ENCODE measurements around the gene FBXW7.
A peak's percentile ranks its signal among the peaks of the same experiment; 100 is the strongest.

The FBXW7 gene

GRCh38 chr4:152356428-152357034, 179.4 kb downstream of the FBXW7 start:
- no peak overlapping the region for H3K4me3 ChIP-seq (ENCODE audit: low read length)
- peak; percentile 35 for DNase-seq (ENCODE audit: low read depth)
- TF ChIP-seq CTCF (IDR thresholded peaks at IDR 0.05; ENCODE audit: insufficient read depth, low read depth, low read length, missing control alignments) = no peak

DNA sequence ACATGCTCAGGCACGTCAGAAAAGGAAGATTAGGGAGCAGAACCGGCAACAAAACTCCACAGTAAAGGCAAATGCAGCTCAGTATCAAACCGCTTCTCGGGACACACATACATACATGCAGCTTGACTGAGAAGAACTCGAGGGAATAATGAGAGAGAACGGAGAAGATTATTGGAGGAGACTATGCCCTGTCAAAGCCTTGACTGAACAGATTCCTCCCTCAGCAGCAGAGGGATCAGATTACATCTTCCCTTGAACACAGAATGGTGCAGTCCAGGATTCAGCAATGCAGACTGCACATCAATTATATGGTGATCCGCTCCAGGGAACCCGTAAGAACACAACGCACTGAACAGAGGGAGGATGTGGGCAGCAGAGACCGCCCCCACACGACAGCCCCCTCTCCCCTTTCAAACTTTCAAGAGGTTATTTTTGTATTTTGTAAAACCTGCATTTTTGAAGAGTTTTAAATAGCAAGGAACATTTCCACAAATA, 183.2 kb downstream of the FBXW7 start:
- TF ChIP-seq CTCF (IDR thresholded peaks at IDR 0.05; ENCODE audit: insufficient read depth, low read depth, low read length, missing control alignments) = no peak
- peak; percentile 96 for DNase-seq (ENCODE audit: low read depth)
- peak overlapping the region; percentile 86 for H3K4me3 ChIP-seq (ENCODE audit: low read length)

- no peak for TF ChIP-seq CTCF (IDR thresholded peaks at IDR 0.05; ENCODE audit: insufficient read depth, low read depth, low read length, missing control alignments)
- H3K4me3 ChIP-seq (ENCODE audit: low read length) = peak overlapping the region; percentile 86
- no peak for DNase-seq (ENCODE audit: low read depth)
Measured at GRCh38 chr4:152352215-152352614, 183.7 kb downstream of the FBXW7 start.

GRCh38 chr4:152351080-152351479, 184.8 kb downstream of the FBXW7 start:
- H3K4me3 ChIP-seq (ENCODE audit: low read length) = peak overlapping the region; percentile 86
- TF ChIP-seq CTCF (IDR thresholded peaks at IDR 0.05; ENCODE audit: insufficient read depth, low read depth, low read length, missing control alignments) = peak; percentile 16
- DNase-seq (ENCODE audit: low read depth) = peak; percentile 16

- H3K4me3 ChIP-seq (ENCODE audit: low read length) = peak overlapping the region; percentile 86
- DNase-seq (ENCODE audit: low read depth) = peak; percentile 24
- peak; percentile 66 for TF ChIP-seq CTCF (IDR thresholded peaks at IDR 0.05; ENCODE audit: insufficient read depth, low read depth, low read length, missing control alignments)
Measured at GRCh38 chr4:152348670-152349069, 187.2 kb downstream of the FBXW7 start.

DNA sequence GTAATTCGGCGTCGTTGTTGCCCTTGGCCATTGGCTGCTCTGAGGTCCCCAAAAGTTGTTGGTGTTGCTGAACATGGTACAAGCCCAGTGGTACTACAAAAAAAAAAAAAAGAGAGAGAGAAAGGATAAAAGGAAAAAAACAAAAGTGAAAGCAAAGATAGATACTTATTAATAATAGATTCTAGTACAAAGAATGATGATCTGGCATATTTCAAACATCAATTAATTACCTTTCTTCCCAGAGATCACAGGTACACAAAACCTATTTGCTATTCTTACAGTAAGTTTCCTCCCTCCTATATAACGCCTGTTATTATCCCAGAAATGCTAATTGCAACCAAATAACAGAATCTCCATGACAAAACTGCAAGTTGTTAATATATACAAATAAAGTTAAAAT, 188.9 kb downstream of the FBXW7 start:
- TF ChIP-seq CTCF (IDR thresholded peaks at IDR 0.05; ENCODE audit: insufficient read depth, low read depth, low read length, missing control alignments) = no peak
- DNase-seq (ENCODE audit: low read depth) = no peak
- H3K4me3 ChIP-seq (ENCODE audit: low read length) = no peak overlapping the region

DNA sequence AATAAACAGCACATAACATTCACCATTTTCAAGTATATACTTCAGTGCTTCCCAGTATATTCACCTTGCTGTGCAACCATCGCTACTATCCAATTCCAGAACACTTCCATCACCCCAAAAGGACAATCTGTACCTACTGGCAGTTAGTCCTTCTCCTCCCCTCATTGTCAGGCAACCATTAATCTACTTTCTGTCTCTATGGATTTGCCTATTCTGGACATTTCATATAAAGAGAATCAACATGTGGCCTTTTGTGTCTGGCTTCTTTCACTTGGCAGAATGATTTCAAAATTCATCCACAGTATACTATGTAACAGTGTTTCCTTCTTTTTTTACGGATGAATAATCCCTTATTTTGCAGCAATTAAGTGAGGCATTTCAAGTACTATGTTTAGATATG, 189.4 kb downstream of the FBXW7 start:
- H3K4me3 ChIP-seq (ENCODE audit: low read length) = no peak overlapping the region
- no peak for DNase-seq (ENCODE audit: low read depth)
- no peak for TF ChIP-seq CTCF (IDR thresholded peaks at IDR 0.05; ENCODE audit: insufficient read depth, low read depth, low read length, missing control alignments)

All from epithelial cell of esophagus (primary cell).